H9 (cell line): Measurements from ENCODE around the gene ENOX1. TPM values are rescaled to one million over a fixed set of nuclear protein-coding genes. Genes with fewer than 3 reads are reported as not detected.

ENCODE experiments used
- DNase-seq: peaks from one replicate; pipeline ENCODE4 v3.0.0-alpha.2; 2017
- H2AFZ ChIP-seq: one replicate; pipeline ENCODE4 v1.6.1; 2013; ENCODE audit warnings: mild to moderate bottlenecking, low read length, control low read depth, moderate library complexity
- H2AK5ac ChIP-seq: 2 replicates; pipeline ENCODE4 v1.6.1; 2013; ENCODE audit warnings: low read length, control low read depth, mixed read lengths; ENCODE audit not compliant: insufficient read length
- H2BK120ac ChIP-seq: one replicate; pipeline ENCODE4 v1.6.1; 2013; ENCODE audit warnings: low read depth, mild to moderate bottlenecking, low read length, control low read depth, inconsistent platforms; ENCODE audit not compliant: poor library complexity, severe bottlenecking
- H2BK12ac ChIP-seq: 2 replicates; pipeline ENCODE4 v1.6.1; 2013; ENCODE audit warnings: low read length, control low read depth, mixed read lengths, low read depth; ENCODE audit not compliant: insufficient read length
- H2BK15ac ChIP-seq: 2 replicates; pipeline ENCODE4 v1.6.1; 2013; ENCODE audit warnings: low read depth, low read length, control low read depth
- H2BK20ac ChIP-seq: one replicate; pipeline ENCODE4 v1.6.1; 2013; ENCODE audit warnings: low read depth, mild to moderate bottlenecking, low read length, control low read depth, inconsistent platforms; ENCODE audit not compliant: poor library complexity, severe bottlenecking
- H2BK5ac ChIP-seq: 2 replicates; pipeline ENCODE4 v1.6.1; 2013; ENCODE audit warnings: low read length, control low read depth, mixed read lengths; ENCODE audit not compliant: insufficient read length
- H3K14ac ChIP-seq: 2 replicates; pipeline ENCODE4 v1.6.1; 2013; ENCODE audit warnings: low read length, control low read depth; ENCODE audit not compliant: insufficient read depth
- H3K18ac ChIP-seq: 2 replicates; pipeline ENCODE4 v1.6.1; 2013; ENCODE audit warnings: low read depth, mild to moderate bottlenecking, mixed read lengths, low read length, control low read depth; ENCODE audit not compliant: insufficient read length
- H3K23ac ChIP-seq: 2 replicates; pipeline ENCODE4 v1.6.1; 2013; ENCODE audit warnings: low read length, control low read depth, mixed read lengths, low read depth; ENCODE audit not compliant: insufficient read length
- H3K23me2 ChIP-seq: 2 replicates; pipeline ENCODE4 v1.6.1; 2013; ENCODE audit warnings: low read depth, mild to moderate bottlenecking, mixed read lengths, low read length, control low read depth; ENCODE audit not compliant: insufficient read length, poor library complexity, severe bottlenecking
- H3K27ac ChIP-seq: 2 replicates; pipeline ENCODE4 v1.5.1; 2013; ENCODE audit warnings: low read length, control low read depth, mixed read lengths, low read depth; ENCODE audit not compliant: insufficient read length
- H3K27me3 ChIP-seq: 2 replicates; pipeline ENCODE4 v1.6.1; 2013; ENCODE audit warnings: low read length, control low read depth, inconsistent platforms; ENCODE audit not compliant: insufficient read depth
- H3K4ac ChIP-seq: 2 replicates; pipeline ENCODE4 v1.6.1; 2013; ENCODE audit warnings: low read depth, mild to moderate bottlenecking, control low read depth, inconsistent platforms, low read length, moderate library complexity
- H3K4me1 ChIP-seq: 2 replicates; pipeline ENCODE4 v1.6.1; 2013; ENCODE audit warnings: low read length, control low read depth, inconsistent platforms; ENCODE audit not compliant: insufficient read depth
- H3K4me2 ChIP-seq: 2 replicates; pipeline ENCODE4 v1.6.1; 2013; ENCODE audit warnings: low read length, control low read depth, mixed read lengths; ENCODE audit not compliant: insufficient read length, insufficient read depth
- H3K56ac ChIP-seq: 2 replicates; pipeline ENCODE4 v1.6.1; 2013; ENCODE audit warnings: low read depth, mild to moderate bottlenecking, mixed read lengths, low read length, control low read depth; ENCODE audit not compliant: insufficient read length
- H3K79me1 ChIP-seq: 2 replicates; pipeline ENCODE4 v1.6.1; 2013; ENCODE audit warnings: low read depth, mild to moderate bottlenecking, moderate library complexity, low read length, control low read depth, inconsistent platforms; ENCODE audit not compliant: insufficient read depth, poor library complexity, severe bottlenecking
- H3K79me2 ChIP-seq: 2 replicates; pipeline ENCODE4 v1.6.1; 2013; ENCODE audit warnings: low read length, control low read depth, inconsistent platforms; ENCODE audit not compliant: insufficient read depth
- H3K9ac ChIP-seq: 2 replicates; pipeline ENCODE4 v1.6.1; 2013; ENCODE audit warnings: low read length, control low read depth, mixed read lengths; ENCODE audit not compliant: insufficient read length; ENCODE audit errors: extremely low read depth
- H3K9me3 ChIP-seq: one replicate; pipeline ENCODE4 v1.6.1; 2013; ENCODE audit warnings: low read depth, low read length, inconsistent platforms; ENCODE audit not compliant: control insufficient read depth
- H3T11ph ChIP-seq: one replicate; pipeline ENCODE4 v1.6.1; 2013; ENCODE audit warnings: mild to moderate bottlenecking, low read length, control low read depth, inconsistent platforms
- H4K20me1 ChIP-seq: one replicate; pipeline ENCODE4 v1.6.1; 2013; ENCODE audit not compliant: control insufficient read depth, insufficient read length, insufficient read depth
- H4K5ac ChIP-seq: 2 replicates; pipeline ENCODE4 v1.6.1; 2013; ENCODE audit warnings: low read depth, mild to moderate bottlenecking, mixed read lengths, low read length, control low read depth; ENCODE audit not compliant: insufficient read length
- H4K8ac ChIP-seq: replicated peaks from 2 replicates; pipeline ENCODE4 v1.6.1; 2013; ENCODE audit warnings: low read length, control low read depth, mixed read lengths, low read depth; ENCODE audit not compliant: insufficient read length
- H4K91ac ChIP-seq: 2 replicates; pipeline ENCODE4 v1.6.1; 2013; ENCODE audit warnings: low read depth, mild to moderate bottlenecking, moderate library complexity, mixed read lengths, low read length, control low read depth; ENCODE audit not compliant: insufficient read length
- H3K27ac Mint-ChIP-seq, 3 experiments: 2 replicates in 2 of 3; 3 replicates in 1 of 3; pipeline ENCODE4 v1.8.0; 2020 to 2021; ENCODE audit warnings: mixed read lengths in 3 of 3, mild to moderate bottlenecking in 1 of 3, moderate library complexity in 1 of 3
- H3K27me3 Mint-ChIP-seq: 2 replicates; pipeline ENCODE4 v1.8.0; 2021; ENCODE audit warnings: low read depth, mild to moderate bottlenecking, moderate library complexity, mixed read lengths
- H3K36me3 Mint-ChIP-seq, 3 experiments: 2 replicates in 2 of 3; 3 replicates in 1 of 3; pipeline ENCODE4 v1.8.0; 2020 to 2021; ENCODE audit warnings: low read depth in 3 of 3, mixed read lengths in 3 of 3; ENCODE audit not compliant: insufficient read depth in 1 of 3
- H3K4me1 Mint-ChIP-seq, 2 experiments: 2 replicates each; pipeline ENCODE4 v1.8.0; 2020; ENCODE audit warnings: mixed read lengths in 2 of 2
- H3K4me3 Mint-ChIP-seq, 2 experiments: 2 replicates in 1 of 2; 3 replicates in 1 of 2; pipeline ENCODE4 v1.8.0; 2020 to 2021; ENCODE audit warnings: mild to moderate bottlenecking in 2 of 2, mixed read lengths in 2 of 2, moderate library complexity in 1 of 2
- H3K9me3 Mint-ChIP-seq, 2 experiments: 2 replicates in 1 of 2; 3 replicates in 1 of 2; pipeline ENCODE4 v1.8.0; 2020; ENCODE audit warnings: mild to moderate bottlenecking in 2 of 2, mixed read lengths in 2 of 2, moderate library complexity in 1 of 2
- WGBS: extraction: QIAGEN DNeasy Blood & Tissue Kit; methylation state at CpG from one replicate; pipeline ENCODE4 v1.1.7; 2013; ENCODE audit warnings: missing lambda C conversion rate, low lambda C conversion rate, mixed read lengths; ENCODE audit not compliant: insufficient read length; ENCODE audit errors: extremely low coverage; 5-methylcytosine and 5-hydroxymethylcytosine counted together
- total RNA-seq: library from RNA; stranded (reverse); gene quantifications from 2 replicates; pipeline ENCODE4 v1.2.1, GENCODE V29; 2021
- TF ChIP-seq, protein P1 (sequence below): fragments of 200-600 bp; sonication (generic); conservative IDR thresholded peaks from 3 replicates; pipeline ENCODE4 v1.8.0; 2021; ENCODE audit warnings: antibody characterized with exemption, mild to moderate bottlenecking

ENOX1 gene
- total RNA-seq, 1 experiment from 2014 or later = 0.24 TPM

DNA sequence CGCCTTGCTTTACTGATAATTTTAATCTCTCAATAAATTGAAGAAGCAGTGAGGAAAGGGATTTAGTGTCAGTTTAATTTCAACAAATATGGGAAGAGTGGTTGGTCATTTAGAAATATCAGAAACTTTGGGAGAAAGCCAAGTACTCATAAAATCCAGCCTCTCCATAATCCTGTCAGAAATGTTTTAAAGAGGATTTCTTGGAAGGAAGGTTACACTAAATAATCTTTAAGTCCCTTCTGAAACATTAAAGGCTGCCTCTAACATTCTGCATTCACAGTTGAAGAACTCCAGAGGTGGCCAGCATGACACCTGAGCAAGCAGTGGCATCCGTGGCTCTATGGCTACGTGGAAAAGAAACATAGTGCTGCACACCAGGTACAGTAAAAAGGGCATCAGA, 378.5 kb downstream of the ENOX1 start:
- Histone ChIP-seq H3K4me2 (no peak overlapping the region), H3T11ph (no peak overlapping the region), H2BK5ac (no peak overlapping the region), H3K4ac (no peak overlapping the region), H4K5ac (no peak overlapping the region), H3K79me1 (no peaks in the 10 kb centered on the region), H4K91ac (no peak overlapping the region), H2AK5ac (no peak overlapping the region), H3K14ac (no peak overlapping the region), H4K20me1 (no peaks in the 10 kb centered on the region), H3K56ac (no peak overlapping the region), H3K79me2 (no peaks in the 10 kb centered on the region), H4K8ac (no peak overlapping the region), H3K9me3 (no peaks in the 10 kb centered on the region), H2BK120ac (no peak overlapping the region), H3K4me1 (no peaks in the 10 kb centered on the region), H2BK20ac (no peak overlapping the region), H3K18ac (no peak overlapping the region), H3K27me3 (no peaks in the 10 kb centered on the region), H2AFZ (no peak overlapping the region), H3K23ac (no peak overlapping the region), H2BK12ac (no peak overlapping the region), H3K23me2 (no peaks in the 10 kb centered on the region), H3K9ac (no peak overlapping the region), H2BK15ac (no peak overlapping the region), H3K27ac (no peak overlapping the region)
- Mint-ChIP-seq H3K4me1 (peaks cover 6 to 8% of the 10 kb centered on the region in 2 experiments), H3K9me3 (no peaks in the 10 kb centered on the region), H3K27me3 (no peaks in the 10 kb centered on the region; the same call in 1 of the 2 replicates), H3K36me3 (no peaks in the 10 kb centered on the region), H3K27ac (no peak overlapping the region), H3K4me3 (no peak overlapping the region)
- no peak for DNase-seq
- WGBS = no CpG with 5 or more reads among the region's 3 CpGs
- TF ChIP-seq, protein P1, sequence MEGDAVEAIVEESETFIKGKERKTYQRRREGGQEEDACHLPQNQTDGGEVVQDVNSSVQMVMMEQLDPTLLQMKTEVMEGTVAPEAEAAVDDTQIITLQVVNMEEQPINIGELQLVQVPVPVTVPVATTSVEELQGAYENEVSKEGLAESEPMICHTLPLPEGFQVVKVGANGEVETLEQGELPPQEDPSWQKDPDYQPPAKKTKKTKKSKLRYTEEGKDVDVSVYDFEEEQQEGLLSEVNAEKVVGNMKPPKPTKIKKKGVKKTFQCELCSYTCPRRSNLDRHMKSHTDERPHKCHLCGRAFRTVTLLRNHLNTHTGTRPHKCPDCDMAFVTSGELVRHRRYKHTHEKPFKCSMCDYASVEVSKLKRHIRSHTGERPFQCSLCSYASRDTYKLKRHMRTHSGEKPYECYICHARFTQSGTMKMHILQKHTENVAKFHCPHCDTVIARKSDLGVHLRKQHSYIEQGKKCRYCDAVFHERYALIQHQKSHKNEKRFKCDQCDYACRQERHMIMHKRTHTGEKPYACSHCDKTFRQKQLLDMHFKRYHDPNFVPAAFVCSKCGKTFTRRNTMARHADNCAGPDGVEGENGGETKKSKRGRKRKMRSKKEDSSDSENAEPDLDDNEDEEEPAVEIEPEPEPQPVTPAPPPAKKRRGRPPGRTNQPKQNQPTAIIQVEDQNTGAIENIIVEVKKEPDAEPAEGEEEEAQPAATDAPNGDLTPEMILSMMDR = no peak
